HG02981 (cell line): ENCODE data around the gene LY86.
A peak's percentile ranks its signal among the peaks of the same experiment; 100 is the strongest.

Experiments
- ATAC-seq: cut with Tn5 transposase; IDR thresholded peaks from one replicate; pipeline ENCODE4 v1.9.1; 2021; ENCODE audit warnings: mild to moderate bottlenecking, moderate library complexity; ENCODE audit not compliant: unreplicated experiment

LY86 gene

GRCh38 chr6:6619021-6619794, 30.7 kb downstream of the LY86 start:
- ATAC-seq: no peak

GRCh38 chr6:6620766-6621425, 32.4 kb downstream of the LY86 start:
- ATAC-seq: no peak

GRCh38 chr6:6622501-6622900, 34.0 kb downstream of the LY86 start:
- no peak for ATAC-seq

- no peak for ATAC-seq
Measured at GRCh38 chr6:6623553-6623952, 35.0 kb downstream of the LY86 start.

GRCh38 chr6:6624269-6624990, 35.9 kb downstream of the LY86 start:
- no peak for ATAC-seq

- ATAC-seq: no peak
Measured at GRCh38 chr6:6626187-6626586, 37.7 kb downstream of the LY86 start.

- no peak for ATAC-seq
Measured at GRCh38 chr6:6629402-6629801, 40.9 kb downstream of the LY86 start.

- ATAC-seq: no peak
Measured at GRCh38 chr6:6631053-6631452, 42.5 kb downstream of the LY86 start.

GRCh38 chr6:6631534-6632276, 43.2 kb downstream of the LY86 start:
- ATAC-seq: no peak

GRCh38 chr6:6633898-6634734, 45.6 kb downstream of the LY86 start:
- ATAC-seq: no peak

GRCh38 chr6:6634735-6635075, 46.2 kb downstream of the LY86 start:
- ATAC-seq: no peak

GRCh38 chr6:6635291-6635690, 46.8 kb downstream of the LY86 start:
- no peak for ATAC-seq

GRCh38 chr6:6635869-6636268, 47.3 kb downstream of the LY86 start:
- peak; percentile 66 for ATAC-seq

GRCh38 chr6:6639572-6639971, 51.1 kb downstream of the LY86 start:
- ATAC-seq: no peak

- no peak for ATAC-seq
Measured at GRCh38 chr6:6640926-6641325, 52.4 kb downstream of the LY86 start.

- ATAC-seq: peak; percentile 90
Measured at GRCh38 chr6:6643398-6643797, 54.9 kb downstream of the LY86 start.

- ATAC-seq: no peak
Measured at GRCh38 chr6:6645261-6645917, 56.9 kb downstream of the LY86 start.

GRCh38 chr6:6646384-6646783, 57.9 kb downstream of the LY86 start:
- no peak for ATAC-seq

GRCh38 chr6:6646859-6647258, 58.3 kb downstream of the LY86 start:
- no peak for ATAC-seq
